Activated naive CD4-positive, alpha-beta T cell treated with anti-CD3 and anti-CD28 coated beads for 36 hours (primary cell): ENCODE results near the gene SLC7A4. TPM values are rescaled to one million over a fixed set of nuclear protein-coding genes. Genes with fewer than 3 reads are reported as not detected.
"Not testable (repeated sequence)": the region's sequence is repeated elsewhere in the genome, so short reads cannot be mapped to it uniquely, and the experiment has no call there.

Experiments
- CTCF ChIA-PET: fragments of 350-600 bp; sonication (Branson Sonifier 250); formaldehyde crosslinking; loops from one replicate; lab custom pipeline; 2021; ENCODE audit warnings: antibody characterized with exemption; lab: Charles Lee
- DNase-seq: peaks from one replicate; pipeline ENCODE4 v3.0.0-alpha.2; 2020
- H3K27ac Mint-ChIP-seq: one replicate; pipeline ENCODE4 v1.8.0; 2021; ENCODE audit warnings: mild to moderate bottlenecking, mixed read lengths
- H3K27me3 Mint-ChIP-seq: one replicate; pipeline ENCODE4 v1.8.0; 2021; ENCODE audit warnings: low read depth, mixed read lengths
- H3K36me3 Mint-ChIP-seq: one replicate; pipeline ENCODE4 v1.8.0; 2021; ENCODE audit warnings: low read depth, mixed read lengths
- H3K4me1 Mint-ChIP-seq: one replicate; pipeline ENCODE4 v1.8.0; 2021; ENCODE audit warnings: low read depth, mixed read lengths
- H3K4me3 Mint-ChIP-seq: one replicate; pipeline ENCODE4 v1.8.0; 2021; ENCODE audit warnings: mild to moderate bottlenecking, moderate library complexity, mixed read lengths
- H3K9me3 Mint-ChIP-seq: one replicate; pipeline ENCODE4 v1.8.0; 2021; ENCODE audit warnings: mixed read lengths
- intact Hi-C: fragments of 100-400 bp; cut with micrococcal nuclease; formaldehyde crosslinking; loops from one replicate; pipeline ENCODE4 v1.15.1; 2023
- total RNA-seq, 2 experiments: library from RNA; stranded (reverse); gene quantifications; one replicate each; pipeline ENCODE4 v1.2.3, GENCODE V29; 2021

The SLC7A4 gene
- not detected for total RNA-seq

GRCh38 chr22:21032037-21032867, at the start of gene SLC7A4:
Gene SLC7A4, minus strand, starts transcription at chr22:21032561. Its CDS starts 749 bp downstream, at chr22:21031812.
- CTCF ChIA-PET, result interaction anchor here (0.9 to 1.0 kb wide), 2 partner anchors 71 to 273 kb away, joined by 3 to 5 read pairs; no protein-coding TSS in a partner anchor
- Mint-ChIP-seq H3K9me3 (no peaks in the 10 kb centered on the region), H3K27me3 (peaks cover 23% of the 10 kb centered on the region), H3K4me1 (peaks cover 2% of the 10 kb centered on the region), H3K27ac (no peak within 1 kb of the TSS), H3K36me3 (no peaks in the 10 kb centered on the region), H3K4me3 (no peak within 1 kb of the TSS)
- DNase-seq, result no peak
- intact Hi-C loops, result no loop called here

DNA sequence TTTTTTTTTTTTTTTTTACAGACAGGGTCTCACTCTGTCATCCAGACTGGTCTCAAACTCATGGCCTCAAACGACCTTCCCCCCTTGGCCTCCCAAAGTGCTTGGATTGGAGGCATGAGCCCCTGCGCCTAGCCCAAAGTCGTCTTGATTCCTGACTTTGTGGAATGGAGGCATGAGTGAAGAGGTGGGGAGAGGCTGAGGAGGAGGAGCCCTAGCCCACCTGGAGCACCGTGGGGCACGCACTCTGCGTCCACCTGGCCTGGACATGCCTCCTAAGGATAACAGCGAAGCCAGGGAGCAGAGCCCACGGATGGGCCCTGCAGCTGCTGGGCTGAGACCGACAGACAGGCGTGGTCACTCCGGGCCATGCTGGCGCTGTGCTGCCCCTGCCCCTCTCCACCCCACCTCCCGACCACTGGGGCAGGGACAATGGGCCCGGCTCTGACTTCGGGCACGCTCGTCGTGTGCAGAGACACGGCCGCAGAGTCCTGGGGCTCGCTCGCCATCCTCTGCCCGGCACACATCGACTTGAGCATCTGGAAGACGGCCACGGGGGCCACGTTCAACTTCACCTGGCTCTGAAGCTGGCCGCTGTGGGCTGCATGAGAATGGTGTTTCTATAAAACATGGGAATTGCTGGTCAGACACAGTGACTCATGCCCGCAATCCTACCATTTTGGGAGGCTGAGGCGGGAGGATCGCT, 48.2 kb upstream of the SLC7A4 start:
- H3K36me3 Mint-ChIP-seq, result no peaks in the 10 kb centered on the region
- H3K27ac Mint-ChIP-seq, result no peak overlapping the region
- intact Hi-C loops, result no loop called here
- H3K27me3 Mint-ChIP-seq, result no peaks in the 10 kb centered on the region
- H3K4me1 Mint-ChIP-seq, result no peaks in the 10 kb centered on the region
- DNase-seq, result no peak
- CTCF ChIA-PET, result interaction anchor here (1.2 kb wide), 1 partner anchor 25 kb away, joined by 3 read pairs; no protein-coding TSS in a partner anchor
- H3K4me3 Mint-ChIP-seq, result no peak overlapping the region
- no peaks in the 10 kb centered on the region for H3K9me3 Mint-ChIP-seq

DNA sequence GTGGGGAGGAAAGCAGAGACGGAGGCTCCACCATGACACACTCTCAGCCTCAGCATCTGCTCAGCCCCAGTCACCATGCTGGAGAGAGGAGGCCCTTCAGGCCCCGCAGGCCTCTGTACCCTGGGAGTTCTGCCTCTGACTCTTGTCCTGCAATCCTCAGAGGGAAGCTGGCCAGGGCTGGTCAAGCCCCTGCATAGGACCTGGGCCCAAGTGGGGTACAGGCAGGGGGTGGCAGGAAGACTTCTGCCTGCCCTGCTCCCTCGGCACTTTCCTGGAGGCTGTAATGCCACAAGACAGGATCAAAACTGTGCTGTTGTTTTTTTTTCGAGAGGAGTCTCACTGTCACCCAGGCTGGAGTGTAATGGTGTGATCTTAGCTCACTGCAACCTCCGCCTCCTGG, 47.1 kb upstream of the SLC7A4 start:
- no peak for DNase-seq
- CTCF ChIA-PET, result no interaction called here
- intact Hi-C loops, result no loop called here
- no peak overlapping the region for H3K4me3 Mint-ChIP-seq
- no peaks in the 10 kb centered on the region for H3K36me3 Mint-ChIP-seq
- no peaks in the 10 kb centered on the region for H3K4me1 Mint-ChIP-seq
- H3K9me3 Mint-ChIP-seq, result no peaks in the 10 kb centered on the region
- H3K27me3 Mint-ChIP-seq, result no peaks in the 10 kb centered on the region
- no peak overlapping the region for H3K27ac Mint-ChIP-seq

- H3K9me3 Mint-ChIP-seq, result no peaks in the 10 kb centered on the region
- H3K36me3 Mint-ChIP-seq, result no peaks in the 10 kb centered on the region
- H3K4me3 Mint-ChIP-seq, result no peak overlapping the region
- CTCF ChIA-PET, result no interaction called here
- no peaks in the 10 kb centered on the region for H3K27me3 Mint-ChIP-seq
- no peak for DNase-seq
- no peaks in the 10 kb centered on the region for H3K4me1 Mint-ChIP-seq
- no peak overlapping the region for H3K27ac Mint-ChIP-seq
- intact Hi-C loops, result no loop called here
These were observed 46.6 kb upstream of the SLC7A4 start for GRCh38 chr22:21078916-21079315.

- CTCF ChIA-PET, result no interaction called here
- no peaks in the 10 kb centered on the region for H3K4me1 Mint-ChIP-seq
- H3K27ac Mint-ChIP-seq, result no peak overlapping the region
- intact Hi-C loops, result no loop called here
- H3K36me3 Mint-ChIP-seq, result no peaks in the 10 kb centered on the region
- H3K27me3 Mint-ChIP-seq, result no peaks in the 10 kb centered on the region
- DNase-seq, result no peak
- H3K9me3 Mint-ChIP-seq, result no peaks in the 10 kb centered on the region
- H3K4me3 Mint-ChIP-seq, result no peak overlapping the region
These were observed 45.6 kb upstream of the SLC7A4 start for GRCh38 chr22:21077884-21078508.

DNA sequence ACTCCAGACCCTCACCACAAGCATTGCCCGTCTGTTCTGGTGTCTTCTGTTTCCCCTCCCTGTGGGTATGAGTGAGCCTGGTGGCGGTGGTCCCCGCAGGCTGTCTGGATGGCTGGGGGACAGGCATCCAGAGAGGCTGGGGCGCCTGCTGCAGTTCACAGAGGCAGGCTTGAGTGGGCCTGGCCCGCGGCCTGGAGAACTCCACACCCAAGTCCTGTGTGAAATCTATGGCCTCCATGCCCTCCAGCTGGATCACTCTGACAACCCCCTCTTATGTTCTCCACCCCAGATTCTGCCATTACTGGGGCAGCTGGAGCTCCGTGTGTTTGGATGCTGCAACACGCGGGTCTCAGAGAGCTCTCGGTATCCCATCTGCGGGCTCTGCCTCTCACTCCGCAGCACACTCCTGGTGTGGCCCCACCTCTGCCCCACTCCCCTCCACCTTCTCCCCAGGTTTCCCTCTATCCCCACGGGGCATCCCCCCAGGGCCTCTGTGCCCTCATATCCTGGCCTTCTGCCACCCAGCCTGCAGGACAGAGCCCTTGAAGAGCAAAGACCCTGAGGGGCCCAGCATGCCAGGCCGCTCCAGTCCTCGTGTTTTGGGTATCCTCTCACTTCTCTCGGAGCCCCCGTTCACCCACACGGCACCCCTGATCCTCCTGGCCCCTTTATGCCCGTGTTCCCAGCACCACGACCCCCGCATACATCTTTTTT, 44.7 kb upstream of the SLC7A4 start:
- Mint-ChIP-seq H3K27ac (no peak overlapping the region), H3K9me3 (no peaks in the 10 kb centered on the region), H3K27me3 (no peaks in the 10 kb centered on the region), H3K36me3 (no peaks in the 10 kb centered on the region), H3K4me3 (no peak overlapping the region), H3K4me1 (no peaks in the 10 kb centered on the region)
- intact Hi-C loops, result no loop called here
- CTCF ChIA-PET, result no interaction called here
- no peak for DNase-seq

DNA sequence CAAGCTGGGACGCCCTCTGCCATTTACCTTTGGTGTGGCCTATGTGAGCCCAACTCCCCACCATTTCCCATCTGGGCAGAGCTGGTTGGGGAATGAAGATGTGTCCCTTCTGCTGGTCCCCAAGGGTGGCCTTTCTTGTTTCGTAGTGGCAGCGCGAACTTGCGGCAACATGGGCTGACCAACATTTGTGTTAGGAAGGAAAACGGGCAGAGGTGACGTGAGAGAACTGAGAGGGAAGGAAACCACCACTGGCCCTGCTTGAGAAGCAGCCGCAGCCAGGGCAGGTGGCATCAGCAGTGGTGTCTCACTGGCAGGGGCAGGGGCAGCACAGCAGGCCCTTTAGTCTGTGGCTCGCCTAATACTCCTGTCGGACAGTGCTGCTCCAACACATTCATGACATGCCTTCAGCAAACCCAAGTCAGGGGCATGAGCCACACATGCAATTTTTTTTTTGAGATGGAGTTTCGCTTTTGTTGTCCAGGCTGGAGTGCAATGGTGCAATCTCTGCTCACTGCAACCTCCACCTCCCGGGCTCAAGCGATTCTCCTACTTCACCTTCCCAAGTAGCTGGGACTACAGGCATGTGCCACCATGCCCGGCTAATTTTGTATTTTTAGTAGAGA, 43.3 kb upstream of the SLC7A4 start:
- H3K4me3 Mint-ChIP-seq, result no peak overlapping the region
- no peaks in the 10 kb centered on the region for H3K36me3 Mint-ChIP-seq
- CTCF ChIA-PET, result interaction anchor here (1.1 kb wide), 1 partner anchor 24 kb away, joined by 4 read pairs; no protein-coding TSS in a partner anchor
- no peaks in the 10 kb centered on the region for H3K27me3 Mint-ChIP-seq
- intact Hi-C loops, result no loop called here
- no peaks in the 10 kb centered on the region for H3K4me1 Mint-ChIP-seq
- H3K9me3 Mint-ChIP-seq, result no peaks in the 10 kb centered on the region
- no peak for DNase-seq
- no peak overlapping the region for H3K27ac Mint-ChIP-seq

GRCh38 chr22:21074102-21074715, 41.8 kb upstream of the SLC7A4 start:
- no peaks in the 10 kb centered on the region for H3K4me1 Mint-ChIP-seq
- no peak overlapping the region for H3K27ac Mint-ChIP-seq
- H3K36me3 Mint-ChIP-seq, result no peaks in the 10 kb centered on the region
- no peak overlapping the region for H3K4me3 Mint-ChIP-seq
- DNase-seq, result no peak
- intact Hi-C loops, result no loop called here
- CTCF ChIA-PET, result no interaction called here
- H3K9me3 Mint-ChIP-seq, result no peaks in the 10 kb centered on the region
- no peaks in the 10 kb centered on the region for H3K27me3 Mint-ChIP-seq

DNA sequence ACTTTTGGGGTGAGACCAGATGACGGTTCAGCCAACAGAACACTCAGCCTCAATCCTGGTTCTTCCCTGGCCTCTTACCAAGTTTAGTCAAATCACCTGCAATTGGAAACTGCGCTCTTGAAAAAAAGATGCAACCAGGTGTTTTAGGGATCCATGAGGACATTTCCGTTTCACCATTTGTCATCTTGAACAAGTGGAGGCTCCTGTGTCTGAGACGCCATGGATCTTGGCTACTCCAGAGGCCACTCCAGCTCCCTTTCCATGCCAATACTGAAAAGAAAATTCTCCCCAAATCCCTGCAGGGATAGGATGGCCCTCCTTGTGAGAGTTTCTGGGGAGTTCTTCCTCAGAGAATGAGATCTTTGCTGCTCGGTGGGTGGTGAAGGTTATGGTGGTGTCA, 41.1 kb upstream of the SLC7A4 start:
- H3K9me3 Mint-ChIP-seq, result no peaks in the 10 kb centered on the region
- H3K27ac Mint-ChIP-seq, result no peak overlapping the region
- no peaks in the 10 kb centered on the region for H3K36me3 Mint-ChIP-seq
- no peaks in the 10 kb centered on the region for H3K27me3 Mint-ChIP-seq
- H3K4me1 Mint-ChIP-seq, result no peaks in the 10 kb centered on the region
- H3K4me3 Mint-ChIP-seq, result no peak overlapping the region
- intact Hi-C loops, result no loop called here
- CTCF ChIA-PET, result no interaction called here
- no peak for DNase-seq

DNA sequence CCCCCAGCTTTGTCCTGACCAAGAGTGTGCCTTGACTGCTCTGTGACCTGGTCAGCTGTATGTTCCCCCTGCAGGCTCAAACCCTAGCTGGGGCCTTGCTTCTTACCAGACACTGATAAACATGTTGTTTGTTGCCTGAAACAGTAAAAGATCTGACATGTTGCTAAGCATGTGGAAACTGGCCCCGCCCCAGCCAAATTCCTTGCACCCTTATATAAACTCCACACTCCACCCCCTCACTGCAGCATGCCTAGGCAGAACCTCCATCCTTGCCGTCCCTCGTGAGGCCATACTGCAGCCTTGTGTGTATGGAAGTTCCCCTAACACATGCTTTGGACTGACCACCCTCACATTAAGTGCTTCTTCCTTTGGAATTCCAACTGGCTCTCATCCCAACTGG, 40.7 kb upstream of the SLC7A4 start:
- Mint-ChIP-seq H3K9me3 (no peaks in the 10 kb centered on the region), H3K27me3 (no peaks in the 10 kb centered on the region), H3K27ac (no peak overlapping the region), H3K4me3 (no peak overlapping the region), H3K36me3 (no peaks in the 10 kb centered on the region), H3K4me1 (peaks cover 4% of the 10 kb centered on the region)
- intact Hi-C loops, result no loop called here
- DNase-seq, result no peak
- CTCF ChIA-PET, result no interaction called here

DNA sequence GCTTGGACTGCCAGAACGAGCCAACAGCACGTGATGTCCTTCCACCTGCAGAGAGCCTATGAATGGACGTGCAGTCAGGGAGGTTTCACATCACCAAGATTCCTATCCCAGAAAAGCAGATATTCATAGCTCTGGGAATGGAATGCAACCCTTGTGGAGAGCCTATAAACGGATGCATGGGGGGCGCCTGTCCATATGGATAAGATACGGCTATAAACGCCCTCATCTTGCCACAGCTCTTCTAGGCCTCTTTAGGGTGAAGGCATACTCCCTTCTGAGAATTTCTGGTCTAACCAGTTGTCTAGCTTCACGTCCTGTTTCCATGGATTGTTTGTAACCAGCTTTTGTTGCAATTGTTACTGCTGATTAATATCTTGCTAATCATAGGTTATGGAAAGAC, 39.4 kb upstream of the SLC7A4 start:
- intact Hi-C loops, H3K9me3 Mint-ChIP-seq, DNase-seq, H3K27me3 Mint-ChIP-seq, H3K4me1 Mint-ChIP-seq, H3K27ac Mint-ChIP-seq, H3K4me3 Mint-ChIP-seq, CTCF ChIA-PET, H3K36me3 Mint-ChIP-seq: not testable (repeated sequence)
